ENCODE measurements around the gene KATNA1. TPM values are rescaled to one million over a fixed set of nuclear protein-coding genes. Genes with fewer than 3 reads are reported as not detected.
A peak's percentile ranks its signal among the peaks of the same experiment; 100 is the strongest.

KATNA1 gene
- total and polyA plus RNA-seq, 7 donors = 9.0 to 22.5 (median 17.5) TPM

GRCh38 chr6:149563203-149563927 is 85.1 kb downstream of the KATNA1 start:
- peaks cover 0 to 16% (median 12%) of the 10 kb centered on the region in 4 donors for H3K4me1 ChIP-seq
- WGBS, 2 donors = 74 to 90% methylated on average over 5 of the region's 5 CpGs
- H3K27me3 ChIP-seq = no peaks in the 10 kb centered on the region
- intact Hi-C loops (cut with DNase I) = loop anchor here (10.0 kb wide), 1 partner anchor 181 kb away; the partner anchor contains the start of genes NUP43 and PCMT1
- H3K9me3 ChIP-seq = no peaks in the 10 kb centered on the region
- H3K4me3 ChIP-seq = no peak overlapping the region
- no peak for DNase-seq
- TF ChIP-seq, protein P1, sequence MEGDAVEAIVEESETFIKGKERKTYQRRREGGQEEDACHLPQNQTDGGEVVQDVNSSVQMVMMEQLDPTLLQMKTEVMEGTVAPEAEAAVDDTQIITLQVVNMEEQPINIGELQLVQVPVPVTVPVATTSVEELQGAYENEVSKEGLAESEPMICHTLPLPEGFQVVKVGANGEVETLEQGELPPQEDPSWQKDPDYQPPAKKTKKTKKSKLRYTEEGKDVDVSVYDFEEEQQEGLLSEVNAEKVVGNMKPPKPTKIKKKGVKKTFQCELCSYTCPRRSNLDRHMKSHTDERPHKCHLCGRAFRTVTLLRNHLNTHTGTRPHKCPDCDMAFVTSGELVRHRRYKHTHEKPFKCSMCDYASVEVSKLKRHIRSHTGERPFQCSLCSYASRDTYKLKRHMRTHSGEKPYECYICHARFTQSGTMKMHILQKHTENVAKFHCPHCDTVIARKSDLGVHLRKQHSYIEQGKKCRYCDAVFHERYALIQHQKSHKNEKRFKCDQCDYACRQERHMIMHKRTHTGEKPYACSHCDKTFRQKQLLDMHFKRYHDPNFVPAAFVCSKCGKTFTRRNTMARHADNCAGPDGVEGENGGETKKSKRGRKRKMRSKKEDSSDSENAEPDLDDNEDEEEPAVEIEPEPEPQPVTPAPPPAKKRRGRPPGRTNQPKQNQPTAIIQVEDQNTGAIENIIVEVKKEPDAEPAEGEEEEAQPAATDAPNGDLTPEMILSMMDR (IDR thresholded peaks at IDR 0.05) = no peak
- TF ChIP-seq POLR2A (IDR thresholded peaks at IDR 0.05) = no peak
- no peak for TF ChIP-seq POLR2AphosphoS5 (IDR thresholded peaks at IDR 0.05)
- no peak for TF ChIP-seq EP300 (IDR thresholded peaks at IDR 0.05)
- no peak overlapping the region for H3K27ac ChIP-seq
- H3K36me3 ChIP-seq = no peaks in the 10 kb centered on the region

DNA sequence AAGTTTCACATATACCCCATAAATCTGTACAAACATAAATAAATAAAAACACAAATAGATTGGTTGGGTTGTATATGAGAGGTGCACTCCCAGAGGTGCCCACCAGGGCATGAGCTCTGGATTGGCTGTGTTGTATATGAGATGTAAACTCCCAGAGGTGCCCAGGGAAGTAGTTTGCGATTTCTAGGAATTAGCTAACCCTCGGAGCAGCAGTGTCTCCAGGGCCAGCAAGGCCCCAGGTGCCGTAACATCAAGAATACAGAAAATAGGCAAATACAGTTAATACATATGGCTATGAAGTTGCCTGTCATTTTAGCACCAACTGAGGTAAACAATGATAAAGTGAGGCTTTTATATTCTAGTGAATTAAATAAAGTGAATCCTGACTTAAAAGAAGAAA is 87.8 kb downstream of the KATNA1 start:
- TF ChIP-seq POLR2A (IDR thresholded peaks at IDR 0.05) (no peak), EP300 (IDR thresholded peaks at IDR 0.05) (no peak), POLR2AphosphoS5 (IDR thresholded peaks at IDR 0.05) (no peak)
- TF ChIP-seq, protein P1 (IDR thresholded peaks at IDR 0.05) = peak in 1 of 4 experiments; percentile 28
- 42 to 76% methylated on average over 3 of the region's 3 CpGs for WGBS, 2 donors
- intact Hi-C loops (cut with DNase I) = loop anchor here (10.0 kb wide), 1 partner anchor 184 kb away; the partner anchor contains the start of genes NUP43 and PCMT1
- Histone ChIP-seq H3K9me3 (no peaks in the 10 kb centered on the region), H3K4me1 (peaks cover 0 to 9% (median 7%) of the 10 kb centered on the region in 4 donors), H3K4me3 (no peak overlapping the region), H3K27me3 (no peaks in the 10 kb centered on the region), H3K27ac (no peak overlapping the region), H3K36me3 (no peaks in the 10 kb centered on the region)
- DNase-seq = no peak

- Histone ChIP-seq H3K27me3 (no peaks in the 10 kb centered on the region), H3K4me3 (no peak overlapping the region), H3K9me3 (no peaks in the 10 kb centered on the region), H3K4me1 (no peaks in the 10 kb centered on the region), H3K27ac (no peak overlapping the region), H3K36me3 (no peaks in the 10 kb centered on the region)
- no peak for DNase-seq
- TF ChIP-seq, protein P1 (IDR thresholded peaks at IDR 0.05) = no peak
- TF ChIP-seq POLR2AphosphoS5 (IDR thresholded peaks at IDR 0.05) (no peak), POLR2A (IDR thresholded peaks at IDR 0.05) (no peak), EP300 (IDR thresholded peaks at IDR 0.05) (no peak)
- intact Hi-C loops (cut with DNase I) = no loop called here
- 48 to 76% methylated on average over 2 of the region's 2 CpGs for WGBS, 2 donors
Measured at GRCh38 chr6:149559389-149559788, 89.1 kb downstream of the KATNA1 start.

DNA sequence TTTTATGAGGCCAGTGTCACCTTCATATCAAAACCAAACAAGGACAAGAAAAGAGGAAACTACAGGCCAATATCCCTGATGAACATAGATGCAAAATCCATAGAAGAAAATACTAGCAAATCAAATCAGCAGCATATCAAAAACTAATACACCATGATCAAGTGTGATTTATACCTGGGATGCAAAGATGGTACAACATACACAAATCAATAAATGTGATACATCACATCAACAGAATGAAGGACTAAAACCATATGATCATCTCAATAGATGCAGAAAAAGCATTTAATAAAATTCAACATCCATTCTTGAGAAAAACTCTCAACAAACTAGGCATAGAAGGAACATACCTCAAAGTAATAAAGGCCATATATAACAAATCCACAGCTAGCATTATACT is 90.5 kb downstream of the KATNA1 start:
- no peaks in the 10 kb centered on the region for H3K4me1 ChIP-seq
- H3K9me3 ChIP-seq = no peaks in the 10 kb centered on the region
- DNase-seq = no peak
- TF ChIP-seq EP300 (IDR thresholded peaks at IDR 0.05) = no peak
- TF ChIP-seq, protein P1 (IDR thresholded peaks at IDR 0.05) = no peak
- no peak for TF ChIP-seq POLR2A (IDR thresholded peaks at IDR 0.05)
- no peak for TF ChIP-seq POLR2AphosphoS5 (IDR thresholded peaks at IDR 0.05)
- H3K36me3 ChIP-seq = no peaks in the 10 kb centered on the region
- no peaks in the 10 kb centered on the region for H3K27me3 ChIP-seq
- H3K4me3 ChIP-seq = no peak overlapping the region
- H3K27ac ChIP-seq = no peak overlapping the region
- intact Hi-C loops (cut with DNase I) = no loop called here
